ENCODE results near the gene RRAS2.
"Not testable (repeated sequence)": the region's sequence is repeated elsewhere in the genome, so short reads cannot be mapped to it uniquely, and the experiment has no call there.

RRAS2 gene

GRCh38 chr11:14253421-14253820 is 105.6 kb downstream of the RRAS2 start:
- DNase-seq: no peak

DNA sequence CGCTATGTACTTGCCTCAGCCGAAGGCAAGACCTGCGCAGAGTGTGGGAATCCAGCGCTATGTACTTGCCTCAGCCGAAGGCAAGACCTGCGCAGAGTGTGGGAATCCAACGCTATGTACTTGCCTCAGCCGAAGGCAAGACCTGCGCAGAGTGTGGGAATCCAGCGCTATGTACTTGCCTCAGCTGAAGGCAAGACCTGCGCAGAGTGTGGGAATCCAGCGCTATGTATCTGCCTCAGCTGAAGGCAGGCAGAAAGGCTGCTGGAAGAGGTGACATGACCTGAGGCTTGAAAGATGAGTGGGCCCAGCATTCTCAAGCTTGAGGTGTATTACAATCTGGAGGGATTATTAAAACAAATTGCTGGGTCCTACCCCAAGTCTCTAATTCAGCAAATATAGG is 106.5 kb downstream of the RRAS2 start:
- DNase-seq: not testable (repeated sequence)

DNA sequence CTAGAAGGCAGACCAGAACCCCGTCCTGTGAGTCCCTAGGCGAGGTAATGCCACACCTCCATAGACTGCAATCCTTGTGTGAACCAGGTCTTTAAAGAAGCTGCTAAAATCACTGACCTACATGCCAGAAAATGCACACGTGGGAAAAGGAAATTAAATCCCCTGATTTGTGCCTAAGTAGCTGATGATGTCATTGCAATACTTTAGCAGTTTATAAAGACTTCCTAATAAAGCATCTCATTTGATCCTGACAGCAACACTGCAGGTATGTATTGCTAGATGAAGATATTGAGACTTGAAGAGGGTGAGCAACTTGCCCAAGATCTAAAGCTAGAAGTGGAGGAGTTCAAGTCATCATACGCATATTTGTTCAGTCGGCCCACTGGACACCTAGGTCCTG is 107.2 kb downstream of the RRAS2 start:
- no peak for DNase-seq

- DNase-seq: peak; percentile 59 to 68
These were observed 109.6 kb downstream of the RRAS2 start for GRCh38 chr11:14249121-14249963.

GRCh38 chr11:14248580-14248981 is 110.4 kb downstream of the RRAS2 start:
- no peak for DNase-seq

GRCh38 chr11:14245444-14245843 is 113.5 kb downstream of the RRAS2 start:
- DNase-seq: no peak

DNA sequence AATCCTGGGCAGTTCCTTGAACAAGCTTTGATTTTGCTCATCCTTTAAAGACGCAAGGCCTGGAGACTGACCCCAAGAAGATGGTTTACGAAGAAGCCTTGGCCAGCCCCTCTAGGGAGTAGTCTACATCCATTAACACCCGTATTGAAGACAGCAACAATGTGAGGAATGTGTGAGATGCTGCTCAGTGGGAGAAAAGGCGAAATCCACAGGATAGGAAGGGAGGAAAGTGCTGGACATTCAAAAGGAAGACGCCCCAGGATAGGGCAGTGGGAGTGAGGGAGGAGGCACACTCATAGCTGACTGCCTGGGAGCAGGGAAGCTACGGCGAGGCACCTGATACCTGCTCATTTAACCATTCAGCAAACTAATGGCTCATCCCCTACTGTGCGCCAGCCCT is 114.1 kb downstream of the RRAS2 start:
- DNase-seq: no peak

DNA sequence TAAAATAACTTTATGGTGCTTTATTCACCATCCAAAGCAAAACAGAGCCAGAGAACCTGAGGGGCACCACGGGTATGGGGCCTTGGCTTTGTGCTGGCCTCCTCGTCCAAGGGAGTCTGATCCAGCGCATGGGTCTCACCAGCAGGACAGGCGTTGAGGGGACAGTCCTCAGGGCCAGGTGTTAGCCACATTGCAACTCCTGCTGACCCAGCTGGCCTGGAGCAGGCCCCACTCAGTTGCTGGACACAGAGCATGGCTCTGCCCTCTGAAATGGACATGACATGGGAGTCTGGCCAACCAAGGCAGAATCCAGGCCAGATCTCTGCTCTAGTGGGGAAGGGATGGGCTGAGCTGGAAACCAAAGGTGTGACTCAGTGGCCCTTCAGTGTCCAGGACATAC is 116.2 kb downstream of the RRAS2 start:
- no peak for DNase-seq

- DNase-seq: no peak
These were observed 116.8 kb downstream of the RRAS2 start for GRCh38 chr11:14242187-14242586.

GRCh38 chr11:14240951-14241350 is 118.0 kb downstream of the RRAS2 start:
- no peak for DNase-seq

DNA sequence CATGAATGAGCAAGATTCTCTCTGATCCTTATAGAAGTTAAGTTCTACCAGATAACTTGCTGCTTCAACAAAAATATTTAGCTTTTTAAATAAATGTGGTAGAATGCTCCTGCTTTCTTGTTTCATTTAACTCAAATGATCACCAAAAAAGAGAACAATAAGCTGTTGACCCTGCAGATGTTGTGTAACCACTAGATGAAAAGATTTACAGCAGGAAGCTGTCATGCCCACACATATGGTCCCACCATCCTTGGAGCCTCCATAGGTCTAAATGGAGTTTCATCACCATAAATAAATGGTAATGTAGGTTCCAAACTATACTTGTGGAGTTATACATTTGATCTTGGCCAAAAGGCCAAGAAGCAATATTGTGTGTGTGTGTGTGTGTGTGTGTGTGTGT is 118.8 kb downstream of the RRAS2 start:
- DNase-seq: no peak

- DNase-seq: no peak
These were observed 121.5 kb downstream of the RRAS2 start for GRCh38 chr11:14237444-14237961.

DNA sequence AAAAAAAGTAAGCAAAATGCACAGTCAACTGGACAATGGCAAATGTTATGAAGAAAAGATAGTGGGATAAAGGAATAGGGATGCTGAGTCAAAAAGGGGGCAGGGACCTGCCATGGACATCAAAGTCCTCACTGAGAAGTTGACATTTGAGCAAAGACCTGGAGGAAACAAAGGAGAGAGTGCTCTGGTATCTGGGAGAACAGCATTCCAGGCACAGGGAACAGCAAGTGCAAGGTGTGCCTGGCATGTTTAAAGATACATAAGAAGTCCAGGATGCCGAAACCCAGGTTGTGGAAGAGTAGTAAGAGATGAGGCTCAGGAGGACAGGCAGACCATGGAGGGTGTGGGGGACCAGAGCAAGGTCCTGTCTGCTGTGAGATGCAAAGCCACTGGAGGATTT is 123.3 kb downstream of the RRAS2 start:
- no peak for DNase-seq

DNA sequence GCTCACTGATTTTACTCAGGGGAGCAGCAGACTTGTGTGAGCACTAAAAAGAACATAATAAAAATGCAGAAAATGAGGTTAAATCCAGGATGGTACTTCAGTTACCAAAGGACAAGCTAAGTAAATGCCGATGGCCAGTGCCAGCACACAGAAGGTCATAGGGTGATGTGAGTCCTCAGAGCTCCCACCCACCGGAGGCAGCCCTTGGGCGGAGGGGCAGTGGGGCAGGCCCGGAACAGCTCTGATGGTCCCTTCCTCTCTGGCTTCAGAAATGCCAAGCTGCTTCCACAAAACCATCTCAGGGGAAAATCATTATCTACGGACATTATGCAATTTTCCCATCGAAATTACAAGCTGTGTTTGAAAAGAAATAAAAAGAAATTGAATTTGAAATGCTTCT is 124.5 kb downstream of the RRAS2 start:
- DNase-seq: no peak

DNA sequence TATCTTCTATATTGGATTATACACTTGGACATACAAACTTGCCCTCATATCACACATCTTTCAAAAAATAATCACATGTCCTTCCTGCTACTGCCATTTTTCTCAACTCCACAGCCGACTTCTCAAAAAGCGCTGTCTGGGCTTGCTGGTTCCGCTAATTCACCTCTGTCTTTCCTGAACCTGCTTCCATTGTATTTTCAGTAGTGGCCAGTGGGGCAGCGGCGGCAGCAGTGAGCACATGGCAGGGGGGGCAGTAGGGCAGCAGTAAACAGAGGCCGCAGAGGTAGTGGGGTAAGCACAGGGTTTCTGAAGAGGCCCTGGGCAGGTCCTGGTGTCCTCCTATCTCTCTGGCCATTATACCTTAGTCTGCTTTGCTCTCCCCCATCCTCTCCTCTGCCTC is 126.3 kb downstream of the RRAS2 start:
- no peak for DNase-seq

GRCh38 chr11:14230407-14230806 is 128.6 kb downstream of the RRAS2 start:
- no peak for DNase-seq

DNA sequence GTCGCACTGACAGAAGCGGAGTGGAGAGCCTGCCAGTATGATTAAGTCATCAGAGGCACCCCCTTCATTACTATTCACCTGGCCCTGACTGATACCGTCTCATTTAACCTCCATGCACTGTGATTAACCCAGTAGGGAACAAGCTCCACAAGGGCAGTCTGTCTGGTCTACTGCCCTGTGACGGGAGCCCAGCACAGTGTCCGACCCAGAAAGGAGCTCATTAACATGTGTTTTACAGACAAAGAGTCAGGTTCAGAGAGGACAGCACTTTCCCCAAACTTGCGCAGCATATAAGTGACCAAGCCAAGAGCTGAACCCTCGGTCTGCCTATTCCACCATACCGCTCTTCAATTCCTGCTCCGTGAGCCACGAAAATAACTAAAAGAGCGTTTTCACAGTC is 129.5 kb downstream of the RRAS2 start:
- no peak for DNase-seq

DNA sequence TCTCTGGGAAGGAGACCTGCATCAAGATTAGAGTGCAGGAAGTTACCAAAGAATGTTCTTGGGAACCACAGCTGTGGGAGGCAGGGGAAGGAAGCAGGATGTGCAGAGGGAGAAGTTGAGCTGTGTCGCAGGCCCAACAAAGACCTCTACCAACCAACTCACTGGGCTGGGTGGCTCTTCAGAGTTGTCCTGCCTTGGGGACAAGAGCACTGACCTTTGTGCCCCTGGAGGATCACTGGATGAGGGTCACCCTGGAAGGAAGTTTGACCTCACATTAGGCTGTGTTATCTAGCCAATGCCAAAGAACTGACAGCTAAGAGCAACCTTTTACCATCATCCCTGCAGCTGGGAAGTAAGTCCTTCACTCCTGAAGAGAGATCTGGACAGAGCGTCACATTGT is 130.6 kb downstream of the RRAS2 start:
- DNase-seq: no peak

Data from activated CD4-positive, alpha-beta T cell treated with anti-CD3 and anti-CD28 coated beads for 4 hours (primary cell).